Keratinocyte (primary cell): ENCODE measurements around the gene HDLBP. TPM values are rescaled to one million over a fixed set of nuclear protein-coding genes. Genes with fewer than 3 reads are reported as not detected.

ENCODE experiments used
- DNase-seq: peaks from one replicate; pipeline ENCODE4 v3.0.0-alpha.2; 2011; ENCODE audit warnings: low read depth, missing footprints, low spot score
- FAIRE-seq: peaks from 2 replicates; lab custom pipeline; 2011; peaks lifted over from hg19 to GRCh38; lab: Jason Lieb, UNC
- H2AFZ ChIP-seq: 2 replicates; pipeline ENCODE4 v1.6.0; 2012; ENCODE audit warnings: low read length, control low read depth, inconsistent platforms; ENCODE audit not compliant: control insufficient read depth
- H3K27ac ChIP-seq: 2 replicates; pipeline ENCODE4 v1.5.1; 2011; ENCODE audit warnings: low read length; ENCODE audit not compliant: control insufficient read depth, insufficient read depth
- H3K27me3 ChIP-seq: 3 replicates; pipeline ENCODE4 v1.6.0; 2011; ENCODE audit warnings: low read length; ENCODE audit not compliant: control insufficient read depth, insufficient read depth; ENCODE audit errors: extremely low read depth
- H3K36me3 ChIP-seq, 2 experiments: 2 replicates in 1 of 2; 3 replicates in 1 of 2; pipeline ENCODE4 v1.5.1; 2011; ENCODE audit warnings: low read length in 2 of 2, mild to moderate bottlenecking in 1 of 2; ENCODE audit not compliant: control insufficient read depth in 2 of 2, insufficient read depth in 2 of 2; ENCODE audit errors: extremely low read depth in 1 of 2
- H3K4me1 ChIP-seq: 3 replicates; pipeline ENCODE4 v1.5.1; 2011; ENCODE audit warnings: low read length; ENCODE audit not compliant: control insufficient read depth, insufficient read depth; ENCODE audit errors: extremely low read depth
- H3K4me2 ChIP-seq: 3 replicates; pipeline ENCODE4 v1.6.0; 2011; ENCODE audit warnings: low read depth, low read length; ENCODE audit not compliant: control insufficient read depth, insufficient read depth; ENCODE audit errors: extremely low read depth
- H3K4me3 ChIP-seq, 3 experiments: fragments of 200-600 bp in 1 of 3; sonication (generic) in 1 of 3; 2 replicates in 2 of 3; 3 replicates in 1 of 3; pipeline ENCODE4 v1.5.1; 2011 to 2016; ENCODE audit warnings: low read length in 3 of 3, mild to moderate bottlenecking in 3 of 3, control low read depth in 2 of 3, inconsistent platforms in 1 of 3, low read depth in 1 of 3, mixed read lengths in 1 of 3, mixed run types in 1 of 3, moderate library complexity in 1 of 3; ENCODE audit not compliant: control insufficient read depth in 2 of 3, insufficient read depth in 2 of 3; ENCODE audit errors: extremely low read depth in 1 of 3
- H3K79me2 ChIP-seq: 2 replicates; pipeline ENCODE4 v1.6.0; 2012; ENCODE audit warnings: low read length; ENCODE audit not compliant: control insufficient read depth, insufficient read depth
- H3K9ac ChIP-seq: 3 replicates; pipeline ENCODE4 v1.6.0; 2011; ENCODE audit warnings: low read length; ENCODE audit not compliant: control insufficient read depth, insufficient read depth; ENCODE audit errors: extremely low read depth
- H3K9me1 ChIP-seq: 3 replicates; pipeline ENCODE4 v1.6.0; 2011; ENCODE audit warnings: low read length; ENCODE audit not compliant: control insufficient read depth, insufficient read depth; ENCODE audit errors: extremely low read depth
- H3K9me3 ChIP-seq: 2 replicates; pipeline ENCODE4 v1.5.1; 2012; ENCODE audit warnings: low read depth, low read length; ENCODE audit not compliant: control insufficient read depth
- H4K20me1 ChIP-seq: 3 replicates; pipeline ENCODE4 v1.6.0; 2011; ENCODE audit warnings: low read length; ENCODE audit not compliant: control insufficient read depth, insufficient read depth; ENCODE audit errors: extremely low read depth
- EZH2 ChIP-seq: IDR thresholded peaks from one replicate; pipeline ENCODE4 v1.6.1; 2012; ENCODE audit warnings: inconsistent platforms, mild to moderate bottlenecking, low read length, moderate library complexity
- dilution Hi-C: fragments of 300-500 bp; cut with MboI; formaldehyde crosslinking; loops from one replicate; pipeline ENCODE4 v1.7.0; 2020; ENCODE audit warnings: low sequenced_read_pairs; ENCODE audit not compliant: extremely low pct_ligation_motif_present
- polyA plus RNA-seq, 5 experiments: library from polyadenylated mRNA; depleted of rRNA in 3 of 5; stranded (reverse) in 3 of 5; stranded (forward) in 1 of 5; unstranded in 1 of 5; fragments of >200 nt; gene quantifications; 1 replicate in 1 of 5; 2 replicates in 3 of 5; 3 replicates in 1 of 5; pipeline versions ENCODE4 v1.2.1 to v1.2.3, GENCODE V29; 2011 to 2012; ENCODE audit warnings: missing spikeins in 2 of 5, low read depth in 1 of 5, low replicate concordance in 1 of 5
- TF ChIP-seq, protein P1 (sequence below), 3 experiments: IDR thresholded peaks in 1 of 3; conservative IDR thresholded peaks in 1 of 3; optimal IDR thresholded peaks in 1 of 3; 2 replicates in 2 of 3; 3 replicates in 1 of 3; pipeline versions ENCODE3 to v1.5.1; 2011; ENCODE audit warnings: low read length in 3 of 3, mild to moderate bottlenecking in 3 of 3, moderate library complexity in 2 of 3, control low read depth in 1 of 3, inconsistent platforms in 1 of 3; ENCODE audit not compliant: insufficient read depth in 2 of 3; ENCODE audit errors: extremely low read depth in 1 of 3

The HDLBP gene
- polyA plus RNA-seq, 1 donor (not counting 4 experiments of a cell fraction or from before 2014, with no cell fraction given) = 289 TPM

DNA sequence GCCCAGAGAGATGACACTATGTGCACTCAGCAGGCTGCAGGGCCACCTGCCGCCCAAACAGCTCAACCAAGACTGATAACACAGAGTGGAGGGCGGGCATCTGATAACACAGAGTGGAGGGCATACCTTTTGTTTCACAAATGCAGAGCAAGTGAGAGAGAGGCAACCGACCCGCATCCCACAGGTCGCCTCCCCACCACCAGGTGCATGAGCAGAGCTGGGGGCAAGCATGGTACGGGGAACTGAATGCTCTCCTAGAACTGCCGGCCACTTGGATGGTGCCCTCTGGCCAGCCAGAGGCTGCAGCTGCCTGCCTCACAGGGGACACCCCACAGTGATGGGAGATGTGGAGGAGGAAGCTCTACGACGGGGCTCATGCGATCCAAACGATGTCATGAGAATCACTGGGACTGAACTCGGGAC lies 77.5 kb downstream of the HDLBP start:
- no peaks in the 10 kb centered on the region for H3K9me1 ChIP-seq
- H3K9ac ChIP-seq = no peak overlapping the region
- H4K20me1 ChIP-seq = peaks cover 7% of the 10 kb centered on the region
- TF ChIP-seq, protein P1, sequence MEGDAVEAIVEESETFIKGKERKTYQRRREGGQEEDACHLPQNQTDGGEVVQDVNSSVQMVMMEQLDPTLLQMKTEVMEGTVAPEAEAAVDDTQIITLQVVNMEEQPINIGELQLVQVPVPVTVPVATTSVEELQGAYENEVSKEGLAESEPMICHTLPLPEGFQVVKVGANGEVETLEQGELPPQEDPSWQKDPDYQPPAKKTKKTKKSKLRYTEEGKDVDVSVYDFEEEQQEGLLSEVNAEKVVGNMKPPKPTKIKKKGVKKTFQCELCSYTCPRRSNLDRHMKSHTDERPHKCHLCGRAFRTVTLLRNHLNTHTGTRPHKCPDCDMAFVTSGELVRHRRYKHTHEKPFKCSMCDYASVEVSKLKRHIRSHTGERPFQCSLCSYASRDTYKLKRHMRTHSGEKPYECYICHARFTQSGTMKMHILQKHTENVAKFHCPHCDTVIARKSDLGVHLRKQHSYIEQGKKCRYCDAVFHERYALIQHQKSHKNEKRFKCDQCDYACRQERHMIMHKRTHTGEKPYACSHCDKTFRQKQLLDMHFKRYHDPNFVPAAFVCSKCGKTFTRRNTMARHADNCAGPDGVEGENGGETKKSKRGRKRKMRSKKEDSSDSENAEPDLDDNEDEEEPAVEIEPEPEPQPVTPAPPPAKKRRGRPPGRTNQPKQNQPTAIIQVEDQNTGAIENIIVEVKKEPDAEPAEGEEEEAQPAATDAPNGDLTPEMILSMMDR (optimal IDR thresholded peaks at IDR 0.05 in 1 of 3, IDR thresholded peaks at IDR 0.05 in 1 of 3, conservative IDR thresholded peaks at IDR 0.05 in 1 of 3; ENCODE audit: extremely low read depth in 1 of 3, insufficient read depth in 2 of 3, low read length in 3 of 3) = no peak
- TF ChIP-seq EZH2 = no peak
- H3K27me3 ChIP-seq = no peaks in the 10 kb centered on the region
- DNase-seq (no peak), FAIRE-seq (no peak)
- dilution Hi-C loops = no loop called here
- H2AFZ ChIP-seq = no peak overlapping the region
- H3K79me2 ChIP-seq = peaks cover 7% of the 10 kb centered on the region
- no peaks in the 10 kb centered on the region for H3K4me1 ChIP-seq
- no peaks in the 10 kb centered on the region for H3K9me3 ChIP-seq
- no peak overlapping the region for H3K27ac ChIP-seq
- H3K4me3 ChIP-seq = no peak overlapping the region
- H3K36me3 ChIP-seq = peaks cover 61 to 75% of the 10 kb centered on the region in 2 experiments
- H3K4me2 ChIP-seq = no peak overlapping the region

DNA sequence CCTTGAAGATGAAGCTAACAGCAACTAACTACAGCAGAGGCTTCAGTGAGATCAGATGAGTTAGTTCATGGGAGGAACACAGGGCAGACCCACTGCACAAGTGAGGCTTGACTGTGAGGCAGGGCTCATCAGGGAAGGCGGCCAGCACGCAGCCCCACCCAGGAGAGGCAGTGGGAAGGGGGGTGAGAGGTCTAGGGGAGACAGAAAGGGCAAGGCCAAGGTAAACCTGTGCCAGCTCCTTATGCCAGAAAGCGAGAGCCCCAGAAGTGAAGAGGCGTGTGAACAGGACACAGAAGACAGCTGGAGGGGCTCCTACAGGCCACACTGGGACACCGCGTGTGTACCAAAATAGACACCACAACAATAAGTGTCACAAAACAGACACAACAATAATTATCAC lies 78.4 kb downstream of the HDLBP start:
- Histone ChIP-seq H3K9me3 (no peaks in the 10 kb centered on the region), H3K27ac (no peak overlapping the region), H2AFZ (no peak overlapping the region), H3K4me2 (no peak overlapping the region), H3K4me3 (no peak overlapping the region), H3K79me2 (peaks cover 3% of the 10 kb centered on the region), H3K9ac (no peak overlapping the region), H3K9me1 (no peaks in the 10 kb centered on the region), H3K27me3 (no peaks in the 10 kb centered on the region), H3K36me3 (peaks cover 63 to 73% of the 10 kb centered on the region in 2 experiments), H3K4me1 (no peaks in the 10 kb centered on the region), H4K20me1 (peaks cover 7% of the 10 kb centered on the region)
- FAIRE-seq (no peak), DNase-seq (no peak)
- TF ChIP-seq, protein P1 (optimal IDR thresholded peaks at IDR 0.05 in 1 of 3, IDR thresholded peaks at IDR 0.05 in 1 of 3, conservative IDR thresholded peaks at IDR 0.05 in 1 of 3; ENCODE audit: extremely low read depth in 1 of 3, insufficient read depth in 2 of 3, low read length in 3 of 3) = no peak
- no peak for TF ChIP-seq EZH2
- dilution Hi-C loops = no loop called here
